Tibial nerve (tissue), 4 donors: ENCODE data around the gene RNF114.

Source experiments
- CTCF ChIP-seq, 5 experiments: fragments of 200-600 bp in 3 of 5; fragments of 450-650 bp in 2 of 5; sonication (generic) in 3 of 5; IDR thresholded peaks; one replicate each; pipeline ENCODE4 v1.5.1; 2016 to 2019; ENCODE audit warnings: antibody characterized with exemption in 5 of 5, mild to moderate bottlenecking in 3 of 5, moderate library complexity in 2 of 5
- EP300 ChIP-seq, 2 donors: sonication (generic); formaldehyde crosslinking; IDR thresholded peaks; one replicate each; pipeline ENCODE4 v1.6.1; 2017; ENCODE audit warnings: antibody characterized with exemption in 2 of 2, mild to moderate bottlenecking in 1 of 2
- POLR2A ChIP-seq, 2 donors: fragments of 450-650 bp; IDR thresholded peaks; one replicate each; pipeline ENCODE4 v1.6.1; 2017; ENCODE audit warnings: antibody characterized with exemption in 2 of 2, mild to moderate bottlenecking in 2 of 2, moderate library complexity in 2 of 2

- TF ChIP-seq CTCF (IDR thresholded peaks at IDR 0.05) = no peak
- TF ChIP-seq POLR2A (IDR thresholded peaks at IDR 0.05) = no peak
- TF ChIP-seq EP300 (IDR thresholded peaks at IDR 0.05) = no peak
Observed at GRCh38 chr20:49966861-49967260, 30.7 kb downstream of the RNF114 start.
